Pancreas (tissue), 10 donors: Measurements from ENCODE around the gene TNFAIP8L3. TPM values are rescaled to one million over a fixed set of nuclear protein-coding genes. Genes with fewer than 3 reads are reported as not detected.

Source experiments
- ATAC-seq, 4 donors: fragments of 200-7000 bp; cut with Tn5 transposase; one replicate each; pipeline versions ENCODE4 v1.8.0 to v1.9.1; 2020; ENCODE audit warnings: mild to moderate bottlenecking in 4 of 4, moderate library complexity in 4 of 4
- DNase-seq, 6 donors: peaks; one replicate each; pipeline ENCODE4 v3.0.0-alpha.2; 2020
- FAIRE-seq: peaks from 2 replicates; lab custom pipeline; 2012; peaks lifted over from hg19 to GRCh38; lab: Jason Lieb, UNC
- H3K27ac ChIP-seq, 4 donors: fragments of 200-600 bp; sonication (generic); 1 replicate in 3 of 4; 2 replicates in 1 of 4; pipeline versions ENCODE4 v1.5.0 to v1.8.0; 2020
- H3K27me3 ChIP-seq, 4 donors: fragments of 200-600 bp; one replicate each; pipeline ENCODE4 v1.8.0; 2021
- H3K36me3 ChIP-seq, 3 donors: fragments of 200-600 bp; sonication (generic) in 1 of 3; one replicate each; pipeline versions ENCODE4 v1.5.0 to v1.8.0; 2020 to 2021
- H3K4me1 ChIP-seq, 3 donors: fragments of 200-600 bp; one replicate each; pipeline ENCODE4 v1.8.0; 2021
- H3K4me3 ChIP-seq, 4 donors: fragments of 200-600 bp; sonication (generic) in 2 of 4; one replicate each; pipeline versions ENCODE4 v1.5.0 to v1.8.0; 2020 to 2021
- H3K9me3 ChIP-seq, 4 donors: fragments of 200-600 bp; one replicate each; pipeline ENCODE4 v1.8.0; 2021
- CTCF ChIP-seq, 4 donors: fragments of 200-600 bp; sonication (generic) in 3 of 4; IDR thresholded peaks; one replicate each; pipeline versions ENCODE4 v1.5.0 to v1.8.0; 2021; ENCODE audit warnings: antibody characterized with exemption in 4 of 4
- WGBS, 2 donors: extraction: QIAGEN DNeasy Blood & Tissue Kit; methylation state at CpG; one replicate each; pipeline ENCODE4 v1.1.7; 2013; 5-methylcytosine and 5-hydroxymethylcytosine counted together
- intact Hi-C, 3 donors: fragments of 100-400 bp; cut with DNase I; formaldehyde crosslinking; loops; one replicate each; pipeline versions ENCODE4 v1.11.1 to v1.14.2; 2022
- polyA plus RNA-seq, 2 donors: library from polyadenylated mRNA; stranded (reverse); fragments of 200-250 nt; gene quantifications; one replicate each; pipeline ENCODE4 v1.2.3, GENCODE V29; 2013
- total RNA-seq, 6 donors: library from RNA; stranded (reverse); fragmentation: NEBNext Ultra II Directional in 4 of 6; extraction: Animal tissue kit (Norgen Biotek cat#: 25700) in 4 of 6; gene quantifications; one replicate each; pipeline versions ENCODE4 v1.2.1 to v1.2.4, GENCODE V29; 2021 to 2023
- donor health status: healthy with polysubstance abuse.
- donor health status: DM: no; HTN: no; CAD: no; lungs with moderate emphysema.
- donor health status: DM: no; HTN: no; CAD: no.
- donor health status: control.
- donor health status: control.
- donor health status: Bipolar disorder and iron deficiency.
- donor health status: DM: yes; HTN: yes; CAD: no.
- donor health status: DM: no; HTN: no; CAD: no.
- donor health status: DM: no; HTN: no; CAD: no.
- donor health status: DM: yes; HTN: yes; CAD: no.

Gene TNFAIP8L3
- total and polyA plus RNA-seq, 8 donors: 0.09 to 1.8 (median 0.72) TPM

- no peaks in the 10 kb centered on the region for H3K9me3 ChIP-seq
- WGBS, 2 donors: 72 to 79% methylated on average over 6 of the region's 6 CpGs
- H3K4me1 ChIP-seq: no peaks in the 10 kb centered on the region
- ATAC-seq (peak in 3 of 4 donors; percentile 58 to 78 (median 73)), FAIRE-seq (no peak), DNase-seq (no peak)
- no peaks in the 10 kb centered on the region for H3K27me3 ChIP-seq
- no peaks in the 10 kb centered on the region for H3K36me3 ChIP-seq
- H3K4me3 ChIP-seq: no peak overlapping the region
- intact Hi-C loops: no loop called here
- H3K27ac ChIP-seq: no peak overlapping the region
- TF ChIP-seq CTCF (IDR thresholded peaks at IDR 0.05): peak in 3 of 4 donors; percentile 39 to 43 (median 40)
Measured at GRCh38 chr15:51132384-51133139, 37.9 kb upstream of the TNFAIP8L3 start.

DNA sequence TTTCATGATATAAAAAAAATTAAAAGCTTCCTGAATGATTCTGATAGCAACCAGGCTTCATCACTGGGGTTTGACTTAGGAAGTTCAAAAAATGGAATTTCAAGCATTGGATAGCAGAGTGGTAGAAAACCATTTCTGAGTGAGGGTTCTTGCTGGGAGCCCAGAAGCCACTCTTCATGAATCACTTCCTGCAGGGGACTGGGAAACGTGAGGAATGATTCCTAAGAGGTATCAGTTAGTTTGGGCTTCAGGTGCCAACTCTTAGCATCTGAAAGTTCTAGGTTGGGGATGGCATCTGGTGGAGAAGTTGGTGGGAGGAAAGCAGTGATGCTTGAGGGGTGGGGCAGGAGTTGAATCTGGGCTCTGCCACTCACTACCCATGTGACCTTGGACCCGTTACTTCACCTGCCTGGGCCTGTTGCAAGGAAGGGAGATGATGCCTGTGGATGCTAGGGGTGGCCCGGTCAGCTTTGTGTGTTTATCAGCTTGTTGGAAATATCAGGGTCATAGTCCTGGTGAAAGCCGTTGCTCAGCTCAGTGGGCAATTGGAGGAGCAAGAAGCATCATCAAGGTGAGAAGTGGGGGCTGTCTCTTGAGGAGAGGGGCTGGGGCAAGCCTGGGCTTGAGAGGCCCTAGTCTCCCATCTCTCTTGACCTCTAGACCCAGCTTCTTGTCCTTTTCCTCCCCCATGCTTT is 37.0 kb upstream of the TNFAIP8L3 start:
- no peak for TF ChIP-seq CTCF (IDR thresholded peaks at IDR 0.05)
- Histone ChIP-seq H3K4me1 (no peaks in the 10 kb centered on the region), H3K4me3 (no peak overlapping the region), H3K27ac (no peak overlapping the region), H3K9me3 (no peaks in the 10 kb centered on the region), H3K27me3 (no peaks in the 10 kb centered on the region), H3K36me3 (no peaks in the 10 kb centered on the region)
- FAIRE-seq (no peak), ATAC-seq (no peak), DNase-seq (no peak)
- 46 to 67% methylated on average over 4 of the region's 4 CpGs for WGBS, 2 donors
- intact Hi-C loops: no loop called here

DNA sequence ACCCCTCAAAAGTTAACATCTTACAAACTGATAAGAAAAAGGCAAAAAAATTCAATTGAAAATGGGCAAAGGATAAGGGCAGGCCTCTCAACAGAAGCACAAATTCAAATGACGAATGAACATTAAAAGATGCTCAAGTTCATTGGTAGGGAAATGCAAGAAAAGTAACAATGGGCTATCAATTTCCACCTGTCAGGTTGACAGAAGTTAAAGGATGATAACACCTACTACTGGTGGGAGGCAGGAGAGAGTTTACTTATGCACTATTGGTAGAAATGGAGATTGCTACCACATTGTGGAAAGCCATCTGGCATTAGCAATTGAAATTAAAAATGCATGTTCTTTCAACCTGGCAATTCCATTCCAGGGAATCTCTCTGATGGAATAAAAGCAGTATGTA is 35.6 kb upstream of the TNFAIP8L3 start:
- 93 to 97% methylated on average over 1 of the region's 1 CpG for WGBS, 2 donors

DNA sequence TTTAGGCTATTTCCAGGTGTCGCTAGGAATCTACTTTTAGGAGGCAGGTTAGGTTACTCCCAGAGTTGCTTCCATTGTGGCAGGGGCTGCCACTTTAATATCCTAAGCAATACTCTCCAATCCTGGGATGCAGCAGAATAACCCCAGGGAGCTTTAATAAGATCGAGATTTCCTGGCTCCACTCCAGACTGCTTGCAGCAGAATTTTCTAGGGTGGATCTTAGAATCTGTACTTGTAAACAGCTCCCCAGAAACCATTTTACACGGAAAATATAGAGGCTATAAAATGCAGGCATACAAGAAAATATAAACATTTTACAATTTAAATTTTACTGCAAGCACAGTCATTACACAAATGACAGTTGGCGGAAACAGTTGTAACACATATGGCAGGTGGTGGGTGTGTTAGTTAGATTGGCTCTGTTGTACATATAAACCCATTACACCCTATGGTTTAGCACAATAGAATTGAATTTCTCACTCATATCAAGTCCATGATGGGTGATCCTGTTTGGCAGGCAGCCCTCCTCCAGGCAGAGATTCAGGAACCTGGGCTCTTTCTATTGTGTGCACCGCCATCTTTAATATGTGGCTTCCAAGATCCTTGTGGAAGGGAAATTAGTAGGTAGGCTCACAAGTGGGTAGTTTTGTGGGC is 35.0 kb upstream of the TNFAIP8L3 start:
- ATAC-seq (no peak), FAIRE-seq (no peak)
- TF ChIP-seq CTCF (IDR thresholded peaks at IDR 0.05): no peak

More for the DNA sequence above, 35.6 kb upstream of the TNFAIP8L3 start:
- Histone ChIP-seq H3K4me1 (no peaks in the 10 kb centered on the region), H3K27me3 (no peaks in the 10 kb centered on the region), H3K9me3 (no peaks in the 10 kb centered on the region), H3K36me3 (no peaks in the 10 kb centered on the region), H3K4me3 (no peak overlapping the region), H3K27ac (no peak overlapping the region)
- intact Hi-C loops: no loop called here
- DNase-seq (no peak), FAIRE-seq (no peak), ATAC-seq (no peak)
- TF ChIP-seq CTCF (IDR thresholded peaks at IDR 0.05): no peak

More for the DNA sequence above, 35.0 kb upstream of the TNFAIP8L3 start:
- 83 to 89% methylated on average over 5 of the region's 5 CpGs for WGBS, 2 donors
- no peak for DNase-seq
- H3K36me3 ChIP-seq: no peaks in the 10 kb centered on the region
- no peaks in the 10 kb centered on the region for H3K4me1 ChIP-seq
- intact Hi-C loops: no loop called here
- H3K27me3 ChIP-seq: no peaks in the 10 kb centered on the region
- no peak overlapping the region for H3K27ac ChIP-seq
- no peaks in the 10 kb centered on the region for H3K9me3 ChIP-seq
- H3K4me3 ChIP-seq: no peak overlapping the region
